Prostate gland (tissue), 2 donors: ENCODE results near the gene EFNA2. TPM values are rescaled to one million over a fixed set of nuclear protein-coding genes. Genes with fewer than 3 reads are reported as not detected.
A peak's percentile ranks its signal among the peaks of the same experiment; 100 is the strongest.

ENCODE experiments used
- DNase-seq: peaks from one replicate; pipeline ENCODE4 v3.0.0-alpha.2; 2019; ENCODE audit warnings: low spot score
- H3K27ac ChIP-seq, 2 donors: fragments of 200-600 bp; sonication (generic); 2 replicates each; pipeline ENCODE4 v1.5.1; 2017 to 2019
- H3K27me3 ChIP-seq: fragments of 200-600 bp; sonication (generic); replicated peaks from 2 replicates; pipeline ENCODE4 v1.5.1; 2019; ENCODE audit not compliant: insufficient read depth
- H3K36me3 ChIP-seq, 2 donors: fragments of 200-600 bp; sonication (generic); 1 replicate in 1 of 2; 2 replicates in 1 of 2; pipeline versions ENCODE4 v1.5.1 to v1.8.1; 2017 to 2019
- H3K4me1 ChIP-seq: fragments of 200-600 bp; sonication (generic); replicated peaks from 2 replicates; pipeline ENCODE4 v1.5.1; 2019
- H3K4me3 ChIP-seq, 2 donors: fragments of 200-600 bp; sonication (generic); 2 replicates each; pipeline ENCODE4 v1.5.1; 2017 to 2019
- H3K9me3 ChIP-seq: fragments of 200-600 bp; sonication (generic); 2 replicates; pipeline ENCODE4 v1.5.1; 2017
- CTCF ChIP-seq, 4 experiments: fragments of 200-600 bp in 2 of 4; fragments of 450-650 bp in 2 of 4; sonication (generic) in 2 of 4; IDR thresholded peaks; 1 replicate in 3 of 4; 2 replicates in 1 of 4; pipeline ENCODE4 v1.5.1; 2016 to 2019; ENCODE audit warnings: antibody characterized with exemption in 4 of 4, mild to moderate bottlenecking in 2 of 4, moderate library complexity in 2 of 4
- POLR2A ChIP-seq: fragments of 450-650 bp; IDR thresholded peaks from one replicate; pipeline ENCODE4 v1.6.1; 2016; ENCODE audit warnings: antibody characterized with exemption, mild to moderate bottlenecking
- POLR2AphosphoS5 ChIP-seq: sonication (generic); formaldehyde crosslinking; IDR thresholded peaks from one replicate; pipeline ENCODE4 v1.6.1; 2017; ENCODE audit warnings: antibody characterized with exemption
- WGBS: methylation state at CpG from one replicate; pipeline ENCODE4 v1.1.5; 2018; 5-methylcytosine and 5-hydroxymethylcytosine counted together
- intact Hi-C: fragments of 100-400 bp; cut with DNase I; formaldehyde crosslinking; loops from one replicate; pipeline ENCODE4 v1.14.2; 2022
- total RNA-seq, 2 donors: library from RNA; depleted of rRNA; stranded (reverse); fragments of >200 nt; gene quantifications; one replicate each; pipeline ENCODE4 v1.1.0, GENCODE V29; 2016

The EFNA2 gene
- total RNA-seq, 2 donors from 2014 or later, result not detected

- H3K9me3 ChIP-seq, result no peaks in the 10 kb centered on the region
- intact Hi-C loops, result loop anchor here (10.0 kb wide), 1 partner anchor 213 kb away; no protein-coding TSS in a partner anchor
- peaks cover 44% of the 10 kb centered on the region for H3K4me1 ChIP-seq
- no peaks in the 10 kb centered on the region for H3K36me3 ChIP-seq
- H3K4me3 ChIP-seq, result peak overlapping the region; percentile 87 to 95
- TF ChIP-seq POLR2AphosphoS5, result peak; percentile 3
- no peak for TF ChIP-seq CTCF (IDR thresholded peaks at IDR 0.05)
- peak overlapping the region; percentile 100 for H3K27ac ChIP-seq
- H3K27me3 ChIP-seq, result no peaks in the 10 kb centered on the region
- 79% methylated on average over 8 of the region's 8 CpGs for WGBS
- peak; percentile 40 for DNase-seq
Observed at GRCh38 chr19:1247748-1248138, 37.9 kb upstream of the EFNA2 start.

GRCh38 chr19:1248139-1248785 lies 37.4 kb upstream of the EFNA2 start, which contains the start of gene MIDN:
MIDN (plus strand) TSS chr19:1248583; CDS start chr19:1250297, 1,714 bp downstream.
- peak; percentile 79 for DNase-seq
- 4% methylated on average over 16 of the region's 60 CpGs for WGBS
- no peaks in the 10 kb centered on the region for H3K36me3 ChIP-seq
- H3K27me3 ChIP-seq, result no peaks in the 10 kb centered on the region
- peak within 1 kb of the TSS; percentile 100 for H3K27ac ChIP-seq
- intact Hi-C loops, result loop anchor here (10.0 kb wide), 1 partner anchor 213 kb away; no protein-coding TSS in a partner anchor
- peaks cover 40% of the 10 kb centered on the region for H3K4me1 ChIP-seq
- TF ChIP-seq POLR2A (peak; percentile 88), POLR2AphosphoS5 (peak; percentile 60), CTCF (IDR thresholded peaks at IDR 0.05) (peak in 1 of 4 experiments; percentile 40)
- H3K9me3 ChIP-seq, result no peaks in the 10 kb centered on the region
- peak within 1 kb of the TSS; percentile 87 to 95 for H3K4me3 ChIP-seq

- DNase-seq, result peak; percentile 71
- Histone ChIP-seq H3K27me3 (no peaks in the 10 kb centered on the region), H3K27ac (peak overlapping the region; percentile 100), H3K4me1 (peaks cover 41% of the 10 kb centered on the region), H3K9me3 (no peaks in the 10 kb centered on the region), H3K36me3 (no peaks in the 10 kb centered on the region), H3K4me3 (peak overlapping the region; percentile 87 to 95)
- 0% methylated on average over 42 of the region's 74 CpGs for WGBS
- intact Hi-C loops, result loop anchor here (10.0 kb wide), 1 partner anchor 214 kb away; no protein-coding TSS in a partner anchor
- TF ChIP-seq POLR2A (no peak), CTCF (IDR thresholded peaks at IDR 0.05) (peak; percentile 90 to 99 (median 97))
Observed at GRCh38 chr19:1248786-1249297, 36.8 kb upstream of the EFNA2 start.

- TF ChIP-seq POLR2AphosphoS5 (peak; percentile 85), CTCF (IDR thresholded peaks at IDR 0.05) (peak in 1 of 4 experiments; percentile 26), POLR2A (peak; percentile 92)
- Histone ChIP-seq H3K27ac (peak overlapping the region; percentile 100), H3K27me3 (no peaks in the 10 kb centered on the region), H3K4me3 (peak overlapping the region; percentile 87 to 95), H3K36me3 (peaks cover 3 to 6% of the 10 kb centered on the region in 2 donors), H3K9me3 (no peaks in the 10 kb centered on the region), H3K4me1 (peaks cover 42% of the 10 kb centered on the region)
- intact Hi-C loops, result loop anchor here (10.0 kb wide), 1 partner anchor 215 kb away; no protein-coding TSS in a partner anchor
- WGBS, result under 1% methylated on average over 43 of the region's 102 CpGs
- peak; percentile 96 for DNase-seq
Observed at GRCh38 chr19:1249298-1249989, 36.2 kb upstream of the EFNA2 start.
